ENCODE results near the gene KCNH1. TPM values are rescaled to one million over a fixed set of nuclear protein-coding genes. Genes with fewer than 3 reads are reported as not detected.
"Not testable (repeated sequence)": the region's sequence is repeated elsewhere in the genome, so short reads cannot be mapped to it uniquely, and the experiment has no call there.

Gene KCNH1
- total RNA-seq, 4 donors from 2014 or later: 0.53 to 16.5 (median 2.4) TPM

GRCh38 chr1:210662291-210663050 is 471.5 kb downstream of the KCNH1 start:
- Histone ChIP-seq H3K27ac (no peak overlapping the region), H3K27me3 (no peaks in the 10 kb centered on the region), H3K9me3 (no peaks in the 10 kb centered on the region), H3K36me3 (no peaks in the 10 kb centered on the region), H3K4me3 (no peak overlapping the region), H3K4me1 (no peaks in the 10 kb centered on the region)
- DNase-seq: no peak
- TF ChIP-seq POLR2A (IDR thresholded peaks at IDR 0.05) (no peak), CTCF (IDR thresholded peaks at IDR 0.05) (no peak)

GRCh38 chr1:210661520-210661919 is 472.4 kb downstream of the KCNH1 start:
- not testable (repeated sequence) for DNase-seq

GRCh38 chr1:210657806-210658205 is 476.1 kb downstream of the KCNH1 start:
- no peak overlapping the region for H3K4me3 ChIP-seq
- H3K27me3 ChIP-seq: no peaks in the 10 kb centered on the region
- TF ChIP-seq POLR2A (IDR thresholded peaks at IDR 0.05) (no peak), CTCF (IDR thresholded peaks at IDR 0.05) (no peak)
- no peak overlapping the region for H3K27ac ChIP-seq
- no peaks in the 10 kb centered on the region for H3K9me3 ChIP-seq
- no peaks in the 10 kb centered on the region for H3K36me3 ChIP-seq
- no peak for DNase-seq
- peaks cover 0 to 6% (median 0%) of the 10 kb centered on the region in 4 donors for H3K4me1 ChIP-seq

More at GRCh38 chr1:210661520-210661919, 472.4 kb downstream of the KCNH1 start:
- H3K4me3 ChIP-seq, H3K36me3 ChIP-seq, H3K27ac ChIP-seq, H3K4me1 ChIP-seq, H3K9me3 ChIP-seq, H3K27me3 ChIP-seq: not testable (repeated sequence)

GRCh38 chr1:210655511-210655910 is 478.4 kb downstream of the KCNH1 start:
- TF ChIP-seq POLR2A (IDR thresholded peaks at IDR 0.05) (no peak), CTCF (IDR thresholded peaks at IDR 0.05) (no peak)
- Histone ChIP-seq H3K9me3 (no peaks in the 10 kb centered on the region), H3K4me3 (no peak overlapping the region), H3K4me1 (peaks cover 0 to 6% (median 0%) of the 10 kb centered on the region in 4 donors), H3K27ac (no peak overlapping the region), H3K36me3 (no peaks in the 10 kb centered on the region), H3K27me3 (no peaks in the 10 kb centered on the region)
- DNase-seq: no peak

GRCh38 chr1:210654176-210654981 is 479.6 kb downstream of the KCNH1 start:
- Histone ChIP-seq H3K27me3 (no peaks in the 10 kb centered on the region), H3K4me3 (no peak overlapping the region), H3K9me3 (no peaks in the 10 kb centered on the region), H3K4me1 (peaks cover 0 to 6% (median 0%) of the 10 kb centered on the region in 4 donors), H3K36me3 (no peaks in the 10 kb centered on the region), H3K27ac (no peak overlapping the region)
- no peak for DNase-seq
- TF ChIP-seq POLR2A (IDR thresholded peaks at IDR 0.05) (no peak), CTCF (IDR thresholded peaks at IDR 0.05) (no peak)

- Histone ChIP-seq H3K4me1 (peaks cover 0 to 6% (median 0%) of the 10 kb centered on the region in 4 donors), H3K4me3 (no peak overlapping the region), H3K27ac (no peak overlapping the region), H3K36me3 (no peaks in the 10 kb centered on the region), H3K27me3 (no peaks in the 10 kb centered on the region), H3K9me3 (no peaks in the 10 kb centered on the region)
- TF ChIP-seq CTCF (IDR thresholded peaks at IDR 0.05) (no peak), POLR2A (IDR thresholded peaks at IDR 0.05) (no peak)
- no peak for DNase-seq
These were observed 480.2 kb downstream of the KCNH1 start for GRCh38 chr1:210653771-210654170.

Data from Peyer's patch (tissue), 4 donors.